GM18858 (cell line): ENCODE data around the gene ITPRID1.

Source experiments
- ATAC-seq: cut with Tn5 transposase; IDR thresholded peaks from one replicate; pipeline ENCODE4 v1.9.1; 2021; ENCODE audit not compliant: unreplicated experiment

ITPRID1 gene

DNA sequence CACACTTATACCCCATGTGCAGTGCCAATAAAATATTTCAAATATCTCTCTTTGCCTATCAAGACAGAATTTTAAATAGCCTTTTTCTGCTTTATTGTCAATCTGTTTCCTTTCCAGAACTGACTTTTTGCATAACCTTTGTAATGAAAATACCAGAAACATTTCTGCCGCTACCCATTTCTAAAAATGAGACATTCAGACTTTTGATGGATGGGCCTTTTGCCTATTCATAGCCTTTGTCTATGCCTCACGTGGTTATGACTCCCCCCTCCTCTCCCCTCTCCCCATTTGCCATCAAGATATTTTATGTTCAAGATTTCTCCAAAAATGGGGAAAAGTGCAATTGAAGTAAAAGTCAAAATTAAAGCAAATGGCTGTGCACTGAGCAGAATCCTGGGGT, 179.0 kb downstream of the ITPRID1 start:
- no peak for ATAC-seq

DNA sequence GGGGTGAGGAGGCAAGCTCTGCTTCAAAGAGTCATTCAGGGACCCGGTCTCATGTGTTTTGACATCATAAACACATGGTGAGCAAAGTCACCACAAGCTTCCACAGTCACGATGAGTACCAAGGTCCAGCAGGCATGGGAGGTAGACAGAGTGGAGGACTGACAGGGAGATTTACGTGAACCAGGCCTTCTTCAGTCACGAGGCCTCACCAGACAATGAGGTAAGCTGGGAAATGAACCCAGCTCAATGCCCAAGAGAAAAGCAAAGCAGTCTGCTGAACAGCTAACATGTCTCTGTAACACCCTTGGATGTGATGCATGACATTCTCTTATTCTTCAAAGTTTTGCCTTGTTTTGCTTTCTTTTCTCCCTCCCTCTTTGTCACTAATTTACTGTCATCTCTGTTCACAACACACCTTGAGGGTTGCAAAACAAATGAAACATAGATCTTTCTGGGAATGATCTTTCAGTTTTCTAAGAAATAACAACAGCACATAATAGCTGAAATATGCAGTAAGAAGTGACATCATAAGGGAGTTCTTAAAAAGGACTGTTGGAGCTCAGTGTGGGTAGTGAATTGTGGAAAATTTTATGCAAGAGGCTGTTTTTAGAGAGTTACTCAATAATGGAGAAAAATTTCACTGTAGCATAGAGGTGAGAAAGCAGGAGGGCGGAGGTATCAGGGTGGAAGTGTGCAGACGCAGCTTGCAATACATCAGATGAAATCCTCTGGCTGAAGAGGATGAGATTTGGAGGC, 182.1 kb downstream of the ITPRID1 start:
- no peak for ATAC-seq

DNA sequence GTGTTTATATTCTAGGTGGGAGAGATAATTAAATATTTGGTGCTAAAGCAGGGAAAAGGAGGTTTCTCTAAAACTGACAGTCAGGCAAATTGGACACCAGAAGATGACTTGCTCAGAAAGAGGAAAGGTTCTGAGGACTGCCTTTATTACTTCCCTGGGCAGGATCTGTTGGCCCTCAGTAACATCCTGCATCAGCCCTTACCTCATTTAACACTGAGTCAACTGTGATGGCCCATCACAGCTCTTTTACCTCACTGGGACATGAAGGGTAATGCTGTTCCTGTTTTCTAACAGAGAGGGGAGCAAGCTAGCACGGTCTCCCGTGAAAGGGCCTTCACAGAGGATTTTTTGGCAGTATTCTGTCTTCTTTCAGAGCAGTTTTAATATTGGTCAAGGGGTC, 185.2 kb downstream of the ITPRID1 start:
- ATAC-seq = no peak

DNA sequence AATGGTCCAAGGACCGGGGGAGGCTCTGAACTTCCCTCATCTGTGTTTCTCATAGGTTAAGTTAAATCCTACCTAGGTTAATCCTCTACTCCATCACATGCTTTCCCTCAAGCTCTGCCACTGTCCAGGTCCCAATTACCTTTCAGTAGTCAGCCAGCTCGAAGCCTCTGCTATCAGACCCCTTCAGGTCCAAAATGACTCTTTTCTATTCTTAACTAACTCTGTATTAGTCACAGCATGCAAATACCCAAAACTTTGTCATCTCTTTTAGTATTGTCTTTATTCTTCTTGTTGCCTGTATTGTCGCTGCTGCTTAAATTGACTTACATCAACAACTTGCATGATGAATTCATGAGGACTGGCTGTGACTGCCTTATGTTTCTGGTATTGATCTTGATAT, 188.5 kb downstream of the ITPRID1 start:
- no peak for ATAC-seq

DNA sequence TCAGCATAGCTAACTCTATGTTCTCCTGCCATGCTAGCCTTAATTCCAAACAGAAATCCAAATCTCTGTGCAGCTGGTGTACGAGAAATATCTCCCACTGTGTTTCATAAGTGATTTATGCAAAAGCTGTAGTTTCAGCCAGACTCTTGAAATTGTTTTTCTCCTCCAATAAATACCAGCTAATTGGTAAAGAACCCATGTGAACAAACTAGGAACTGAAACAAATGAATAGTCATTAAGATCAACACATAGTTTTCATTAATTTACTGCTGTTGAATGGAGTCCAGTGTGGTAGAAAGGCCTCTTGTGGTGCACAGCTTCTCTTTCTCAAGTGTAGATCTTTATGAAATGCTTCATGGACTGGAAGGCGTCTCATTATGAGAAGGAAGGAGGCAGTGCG, 191.5 kb downstream of the ITPRID1 start:
- peak; percentile 63 for ATAC-seq

DNA sequence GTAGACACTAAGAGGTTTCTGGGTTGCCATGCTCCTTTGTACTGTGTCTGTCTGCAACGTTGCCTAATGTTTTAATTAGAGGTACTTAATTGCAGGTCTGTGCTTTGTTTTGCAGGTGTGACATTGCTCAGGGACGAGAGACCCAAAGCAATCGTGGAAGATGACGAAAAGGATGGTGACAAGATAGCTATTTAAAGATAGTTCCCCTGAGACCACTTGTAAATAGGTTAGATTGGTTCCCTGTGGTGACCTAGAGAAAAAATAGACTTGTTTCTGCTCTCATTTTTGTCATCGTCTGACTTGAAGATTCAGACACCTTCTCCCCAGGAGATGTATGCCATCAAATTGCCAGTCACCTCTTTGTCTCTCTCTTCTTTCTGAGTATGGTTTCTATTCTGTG, 193.2 kb downstream of the ITPRID1 start:
- no peak for ATAC-seq
